Measurements from ENCODE around the gene CTDNEP1. TPM values are rescaled to one million over a fixed set of nuclear protein-coding genes. Genes with fewer than 3 reads are reported as not detected.

Gene CTDNEP1
- total RNA-seq, 1 donor from 2014 or later: 64.6 TPM

DNA sequence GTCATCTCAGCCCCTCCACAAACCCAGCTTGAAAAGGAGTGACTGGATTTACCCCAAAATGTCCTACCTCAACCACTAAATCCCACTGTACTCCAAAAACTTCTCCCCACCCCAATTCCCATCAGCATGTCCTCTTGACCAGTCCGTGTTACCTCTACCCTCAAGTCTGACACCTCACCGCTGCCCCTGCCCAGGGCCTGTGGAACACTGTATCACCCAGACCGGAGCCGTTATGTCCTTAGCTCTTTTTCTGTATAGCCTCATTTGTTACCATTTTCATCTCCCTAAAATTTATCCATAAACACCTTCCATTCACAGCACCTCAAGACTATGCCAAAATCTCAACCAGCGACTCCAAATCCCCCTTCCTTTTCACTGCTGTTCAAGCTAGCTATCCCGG is 14.7 kb downstream of the CTDNEP1 start:
- Histone ChIP-seq H3K4me3 (no peak overlapping the region), H3K27ac (peak overlapping the region; percentile 99)
- intact Hi-C loops (cut with DNase I): no loop called here

DNA sequence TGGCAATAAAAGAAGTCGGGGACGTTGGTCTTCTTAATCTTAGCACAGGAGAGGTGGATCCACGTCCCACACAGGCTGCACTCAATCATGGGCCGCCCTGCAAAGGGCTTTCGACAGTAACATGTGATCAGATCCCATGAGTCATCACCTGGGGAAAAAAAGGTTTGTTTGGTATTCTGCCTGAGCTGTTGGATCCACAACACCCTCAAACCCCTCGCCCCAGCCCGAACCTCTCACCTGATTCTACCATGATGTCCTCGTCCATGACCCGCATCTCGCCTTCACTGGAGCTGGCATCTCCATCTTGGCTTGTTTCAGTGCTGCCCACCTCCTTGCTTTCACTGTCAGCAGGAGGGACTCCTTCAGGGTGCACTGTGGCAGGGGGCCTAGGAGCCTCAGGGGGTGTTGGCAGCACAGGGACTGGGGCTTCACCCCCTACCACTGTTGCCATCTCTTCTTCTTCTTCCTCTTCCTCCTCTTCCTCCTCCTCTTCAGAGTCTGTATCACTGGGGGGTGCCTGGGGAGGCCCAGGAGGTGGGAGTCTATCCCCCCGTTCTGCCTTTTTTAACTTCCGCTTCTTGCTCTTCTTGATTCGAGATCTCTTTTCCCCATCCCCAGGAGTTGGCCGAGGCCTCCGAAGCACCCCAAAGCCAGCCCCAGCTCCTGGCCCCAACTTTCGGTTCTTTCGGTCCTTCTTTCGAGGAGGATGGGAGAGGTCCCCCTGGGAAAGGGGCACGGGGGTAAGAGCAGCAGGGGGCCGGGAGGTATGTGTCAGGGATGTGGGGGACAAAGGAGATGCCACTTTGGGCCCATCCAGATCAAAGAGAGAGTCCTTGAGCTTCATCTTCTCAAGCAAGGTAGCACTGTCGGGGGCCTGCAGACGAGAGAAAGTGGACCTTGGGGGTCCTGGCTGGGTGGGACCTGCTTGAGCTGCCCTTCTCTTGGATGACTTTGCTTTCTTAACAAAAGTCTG is 15.6 kb downstream of the CTDNEP1 start:
- H3K9me3 ChIP-seq: no peaks in the 10 kb centered on the region
- H3K27ac ChIP-seq: peak overlapping the region; percentile 99
- intact Hi-C loops (cut with DNase I): no loop called here
- DNase-seq (ENCODE audit: extremely low spot score in 2 of 2): no peak
- H3K27me3 ChIP-seq: no peaks in the 10 kb centered on the region
- H3K36me3 ChIP-seq: peaks cover 0 to 25% of the 10 kb centered on the region in 2 donors
- no peak overlapping the region for H3K4me3 ChIP-seq
- H3K4me1 ChIP-seq: peaks cover 65% of the 10 kb centered on the region
- TF ChIP-seq POLR2AphosphoS5 (IDR thresholded peaks at IDR 0.05; ENCODE audit: insufficient read depth in 1 of 2, low read depth in 1 of 2) (no peak), POLR2A (IDR thresholded peaks at IDR 0.05) (no peak)
- TF ChIP-seq, protein P1, sequence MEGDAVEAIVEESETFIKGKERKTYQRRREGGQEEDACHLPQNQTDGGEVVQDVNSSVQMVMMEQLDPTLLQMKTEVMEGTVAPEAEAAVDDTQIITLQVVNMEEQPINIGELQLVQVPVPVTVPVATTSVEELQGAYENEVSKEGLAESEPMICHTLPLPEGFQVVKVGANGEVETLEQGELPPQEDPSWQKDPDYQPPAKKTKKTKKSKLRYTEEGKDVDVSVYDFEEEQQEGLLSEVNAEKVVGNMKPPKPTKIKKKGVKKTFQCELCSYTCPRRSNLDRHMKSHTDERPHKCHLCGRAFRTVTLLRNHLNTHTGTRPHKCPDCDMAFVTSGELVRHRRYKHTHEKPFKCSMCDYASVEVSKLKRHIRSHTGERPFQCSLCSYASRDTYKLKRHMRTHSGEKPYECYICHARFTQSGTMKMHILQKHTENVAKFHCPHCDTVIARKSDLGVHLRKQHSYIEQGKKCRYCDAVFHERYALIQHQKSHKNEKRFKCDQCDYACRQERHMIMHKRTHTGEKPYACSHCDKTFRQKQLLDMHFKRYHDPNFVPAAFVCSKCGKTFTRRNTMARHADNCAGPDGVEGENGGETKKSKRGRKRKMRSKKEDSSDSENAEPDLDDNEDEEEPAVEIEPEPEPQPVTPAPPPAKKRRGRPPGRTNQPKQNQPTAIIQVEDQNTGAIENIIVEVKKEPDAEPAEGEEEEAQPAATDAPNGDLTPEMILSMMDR (IDR thresholded peaks at IDR 0.05): no peak

More for the DNA sequence above, 14.7 kb downstream of the CTDNEP1 start:
- no peaks in the 10 kb centered on the region for H3K27me3 ChIP-seq
- peaks cover 65% of the 10 kb centered on the region for H3K4me1 ChIP-seq
- no peak for DNase-seq (ENCODE audit: extremely low spot score in 2 of 2)
- peaks cover 0 to 26% of the 10 kb centered on the region in 2 donors for H3K36me3 ChIP-seq
- TF ChIP-seq, protein P1 (IDR thresholded peaks at IDR 0.05): no peak
- TF ChIP-seq POLR2AphosphoS5 (IDR thresholded peaks at IDR 0.05; ENCODE audit: insufficient read depth in 1 of 2, low read depth in 1 of 2) (no peak), POLR2A (IDR thresholded peaks at IDR 0.05) (no peak)
- H3K9me3 ChIP-seq: no peaks in the 10 kb centered on the region

DNA sequence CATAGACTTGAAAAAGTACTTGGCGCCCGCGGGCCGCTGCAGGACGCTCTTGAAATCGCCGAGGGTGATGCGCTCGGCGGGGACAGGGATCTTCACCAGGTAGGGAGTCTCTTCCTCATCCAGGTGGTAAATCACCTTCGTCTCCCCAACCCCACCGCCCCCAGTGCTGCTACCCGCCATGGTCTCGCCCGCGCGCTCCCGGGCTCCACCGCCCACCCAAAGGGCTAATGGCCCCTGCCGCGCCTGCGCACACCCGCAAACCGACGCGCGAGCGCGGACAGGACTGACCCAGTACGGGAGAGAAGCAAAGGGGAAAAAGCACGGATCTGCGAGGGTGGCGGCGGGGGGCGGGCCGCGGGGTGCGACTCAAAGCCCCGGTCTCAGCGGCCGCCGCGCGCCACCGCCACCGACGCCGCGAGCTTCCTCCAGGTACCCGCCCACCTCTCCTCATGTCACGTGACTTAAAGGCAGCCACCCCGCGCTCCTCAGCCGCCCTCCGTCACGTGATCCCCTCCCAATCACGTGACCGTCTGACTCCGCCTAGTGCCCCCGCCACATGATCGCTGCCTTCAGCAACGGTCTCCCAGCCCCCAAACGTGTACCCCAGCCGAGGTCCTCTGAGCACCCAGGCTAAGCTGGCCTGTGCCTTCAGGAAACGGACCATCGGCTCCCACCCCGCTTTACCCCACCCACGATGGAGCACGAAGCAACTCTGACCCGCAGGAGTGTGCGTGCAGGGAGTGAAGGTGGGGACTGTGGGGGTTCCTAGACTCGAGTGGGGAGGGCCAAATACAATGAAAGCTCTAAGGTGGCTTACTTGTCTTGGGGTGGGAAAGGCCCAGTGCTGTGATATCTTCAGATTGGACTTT is 17.2 kb downstream of the CTDNEP1 start, which contains the start of gene DVL2:
Gene DVL2 (minus strand): TSS at position 435 of the 869 bp plus-strand sequence. CDS start 255 bp downstream, at position 180.
- TF ChIP-seq, protein P1 (IDR thresholded peaks at IDR 0.05): peak in 1 of 3 experiments; percentile 6
- TF ChIP-seq POLR2A (IDR thresholded peaks at IDR 0.05) (peak in 1 of 2 donors; percentile 86), POLR2AphosphoS5 (IDR thresholded peaks at IDR 0.05; ENCODE audit: insufficient read depth in 1 of 2, low read depth in 1 of 2) (peak; percentile 88 to 94)
- Histone ChIP-seq H3K27me3 (no peaks in the 10 kb centered on the region), H3K27ac (peak within 1 kb of the TSS; percentile 93), H3K36me3 (peaks cover 0 to 25% of the 10 kb centered on the region in 2 donors), H3K4me1 (peaks cover 60% of the 10 kb centered on the region), H3K4me3 (peak within 1 kb of the TSS; percentile 91 to 95), H3K9me3 (no peaks in the 10 kb centered on the region)
- no peak for DNase-seq (ENCODE audit: extremely low spot score in 2 of 2)
- intact Hi-C loops (cut with DNase I): no loop called here

DNA sequence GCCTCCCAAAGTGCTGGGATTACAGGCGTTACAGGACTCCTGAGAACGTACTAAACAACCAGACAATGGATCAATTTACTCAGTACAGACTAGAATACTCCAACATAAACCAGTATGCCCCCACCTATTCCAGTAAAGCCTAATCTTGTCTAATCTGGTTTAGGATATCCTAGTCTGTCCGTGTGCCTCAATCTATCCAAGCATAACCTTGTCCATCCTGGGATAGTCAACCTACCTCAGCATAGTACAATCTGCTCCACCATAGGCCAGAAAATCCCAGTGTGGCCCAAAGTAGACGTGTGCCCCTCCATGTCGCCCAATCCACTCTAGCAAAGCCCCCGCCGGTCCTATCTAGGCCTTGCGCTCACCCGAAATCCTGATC is 17.8 kb downstream of the CTDNEP1 start:
- intact Hi-C loops (cut with DNase I): no loop called here

More for the DNA sequence above, 17.8 kb downstream of the CTDNEP1 start:
- peaks cover 66% of the 10 kb centered on the region for H3K4me1 ChIP-seq
- H3K27me3 ChIP-seq: no peaks in the 10 kb centered on the region
- H3K4me3 ChIP-seq: peak overlapping the region; percentile 91 to 95
- H3K9me3 ChIP-seq: no peaks in the 10 kb centered on the region
- TF ChIP-seq, protein P1 (IDR thresholded peaks at IDR 0.05): no peak
- TF ChIP-seq POLR2AphosphoS5 (IDR thresholded peaks at IDR 0.05; ENCODE audit: insufficient read depth in 1 of 2, low read depth in 1 of 2): no peak
- TF ChIP-seq POLR2A (IDR thresholded peaks at IDR 0.05): no peak
- peaks cover 0 to 31% of the 10 kb centered on the region in 2 donors for H3K36me3 ChIP-seq
- DNase-seq (ENCODE audit: extremely low spot score in 2 of 2): no peak
- H3K27ac ChIP-seq: peak overlapping the region; percentile 93

Measured in vagina (tissue), 2 donors.